Upper lobe of right lung (tissue), 1 donor: Measurements from ENCODE around the gene RERE. TPM values are rescaled to one million over a fixed set of nuclear protein-coding genes. Genes with fewer than 3 reads are reported as not detected.
A peak's percentile ranks its signal among the peaks of the same experiment; 100 is the strongest.

Experiments
- ATAC-seq: fragments of 200-7000 bp; cut with Tn5 transposase; one replicate; pipeline ENCODE4 v1.9.1; 2020; ENCODE audit warnings: mild to moderate bottlenecking, moderate library complexity
- DNase-seq: peaks from one replicate; pipeline ENCODE4 v3.0.0-alpha.2; 2020
- H3K27ac ChIP-seq: fragments of 200-600 bp; one replicate; pipeline ENCODE4 v1.8.0; 2022
- H3K27me3 ChIP-seq: fragments of 200-600 bp; one replicate; pipeline ENCODE4 v1.8.0; 2022; ENCODE audit warnings: mild to moderate bottlenecking
- H3K36me3 ChIP-seq: fragments of 200-600 bp; one replicate; pipeline ENCODE4 v1.8.0; 2022
- H3K4me1 ChIP-seq: fragments of 200-600 bp; one replicate; pipeline ENCODE4 v1.8.0; 2022
- H3K4me3 ChIP-seq: fragments of 200-600 bp; one replicate; pipeline ENCODE4 v1.8.0; 2022; ENCODE audit warnings: mild to moderate bottlenecking
- H3K9me3 ChIP-seq: fragments of 200-600 bp; one replicate; pipeline ENCODE4 v1.8.0; 2022
- CTCF ChIP-seq: fragments of 200-600 bp; IDR thresholded peaks from one replicate; pipeline ENCODE4 v1.8.0; 2022; ENCODE audit warnings: antibody characterized with exemption
- intact Hi-C: fragments of 100-400 bp; cut with DNase I; formaldehyde crosslinking; loops from one replicate; pipeline ENCODE4 v1.11.0; 2022
- total RNA-seq: library from RNA; stranded (reverse); fragmentation: NEBNext Ultra II Directional; extraction: Animal tissue kit (Norgen Biotek cat#: 25700); gene quantifications from one replicate; pipeline ENCODE4 v1.2.1, GENCODE V29; 2021
- donor health status: DM: no; HTN: yes; CAD: no; lungs with severe emphysema.

RERE gene
- total RNA-seq, 1 donor from 2014 or later: 99.6 TPM

GRCh38 chr1:8404460-8405370 is 412.7 kb downstream of the RERE start:
- Histone ChIP-seq H3K4me1 (peaks cover 39% of the 10 kb centered on the region), H3K9me3 (no peaks in the 10 kb centered on the region), H3K27me3 (no peaks in the 10 kb centered on the region), H3K27ac (peak overlapping the region; percentile 42), H3K36me3 (peaks cover 12% of the 10 kb centered on the region), H3K4me3 (no peak overlapping the region)
- no peak for DNase-seq
- ATAC-seq: no peak
- no peak for TF ChIP-seq CTCF
- intact Hi-C loops: loop anchor here (10.0 kb wide), 1 partner anchor 50 kb away; no protein-coding TSS in a partner anchor

GRCh38 chr1:8402109-8402710 is 415.2 kb downstream of the RERE start:
- no peaks in the 10 kb centered on the region for H3K27me3 ChIP-seq
- no peak overlapping the region for H3K4me3 ChIP-seq
- intact Hi-C loops: loop anchor here (10.0 kb wide), 1 partner anchor 47 kb away; no protein-coding TSS in a partner anchor
- H3K4me1 ChIP-seq: peaks cover 30% of the 10 kb centered on the region
- H3K27ac ChIP-seq: no peak overlapping the region
- ATAC-seq: no peak
- no peaks in the 10 kb centered on the region for H3K9me3 ChIP-seq
- H3K36me3 ChIP-seq: peaks cover 16% of the 10 kb centered on the region
- no peak for TF ChIP-seq CTCF
- no peak for DNase-seq

GRCh38 chr1:8398677-8399076 is 418.8 kb downstream of the RERE start:
- no peak for DNase-seq
- H3K4me3 ChIP-seq: no peak overlapping the region
- peak overlapping the region; percentile 59 for H3K27ac ChIP-seq
- H3K27me3 ChIP-seq: no peaks in the 10 kb centered on the region
- H3K36me3 ChIP-seq: peaks cover 5% of the 10 kb centered on the region
- intact Hi-C loops: no loop called here
- no peak for ATAC-seq
- TF ChIP-seq CTCF: no peak
- H3K4me1 ChIP-seq: peaks cover 45% of the 10 kb centered on the region
- H3K9me3 ChIP-seq: no peaks in the 10 kb centered on the region

GRCh38 chr1:8398086-8398485 is 419.4 kb downstream of the RERE start:
- ATAC-seq: no peak
- intact Hi-C loops: no loop called here
- H3K9me3 ChIP-seq: no peaks in the 10 kb centered on the region
- no peaks in the 10 kb centered on the region for H3K27me3 ChIP-seq
- no peak overlapping the region for H3K4me3 ChIP-seq
- H3K36me3 ChIP-seq: peaks cover 5% of the 10 kb centered on the region
- H3K27ac ChIP-seq: peak overlapping the region; percentile 59
- no peak for DNase-seq
- peaks cover 45% of the 10 kb centered on the region for H3K4me1 ChIP-seq
- no peak for TF ChIP-seq CTCF

GRCh38 chr1:8397511-8397910 is 419.9 kb downstream of the RERE start:
- ATAC-seq (peak; percentile 67), DNase-seq (no peak)
- TF ChIP-seq CTCF: no peak
- peak overlapping the region; percentile 59 for H3K27ac ChIP-seq
- intact Hi-C loops: no loop called here
- peaks cover 45% of the 10 kb centered on the region for H3K4me1 ChIP-seq
- no peaks in the 10 kb centered on the region for H3K27me3 ChIP-seq
- H3K4me3 ChIP-seq: no peak overlapping the region
- peaks cover 5% of the 10 kb centered on the region for H3K36me3 ChIP-seq
- H3K9me3 ChIP-seq: no peaks in the 10 kb centered on the region
